C4-2B (cell line): Measurements from ENCODE around the gene TIGD6.

Experiments
- H3K27ac ChIP-seq: fragments of 450-650 bp; 2 replicates; pipeline ENCODE4 v1.5.1; 2017
- CTCF ChIP-seq: fragments of 450-650 bp; conservative IDR thresholded peaks from 2 replicates; pipeline ENCODE4 v1.5.1; 2017; ENCODE audit warnings: mild to moderate bottlenecking
- ZFX ChIP-seq: fragments of 450-650 bp; IDR thresholded peaks from 2 replicates; pipeline ENCODE4 v1.6.1; 2017

TIGD6 gene

GRCh38 chr5:150000256-150000989 is at the start of gene TIGD6, which contains the start of gene HMGXB3:
TSS of gene TIGD6 (minus strand) at chr5:150000654. CDS start at chr5:149996348, 4,306 bp downstream.
TSS of gene HMGXB3 (plus strand) at chr5:150000739. CDS start at chr5:150004853, 4,114 bp downstream.
- peak within 1 kb of the TSS; percentile 100 for H3K27ac ChIP-seq
- peak; percentile 51; the same call in 1 of the 2 replicates for TF ChIP-seq ZFX
- no peak for TF ChIP-seq CTCF

GRCh38 chr5:150046031-150046430 is 45.6 kb upstream of the TIGD6 start:
- H3K27ac ChIP-seq = no peak overlapping the region
- TF ChIP-seq ZFX = no peak
- TF ChIP-seq CTCF = no peak

DNA sequence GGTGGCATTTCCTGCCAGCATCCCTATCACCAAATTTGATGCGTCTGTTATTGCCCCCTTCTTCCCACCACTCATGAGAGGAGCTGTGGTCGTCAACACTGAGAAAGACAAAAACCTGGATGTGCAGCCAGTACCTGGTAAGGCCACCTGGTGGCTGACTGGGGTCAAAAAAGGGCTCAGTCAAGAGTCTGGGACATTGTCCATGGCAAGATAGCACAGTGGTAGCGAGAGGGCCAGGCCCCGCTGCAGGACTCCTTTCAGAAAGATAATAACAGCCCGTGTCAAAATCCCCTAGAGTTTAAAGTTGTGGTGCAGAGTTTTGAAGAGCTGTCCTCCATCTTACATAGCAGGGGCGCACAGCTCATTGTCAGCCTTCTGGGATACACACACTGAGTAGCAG is 45.1 kb upstream of the TIGD6 start:
- TF ChIP-seq CTCF (no peak), ZFX (no peak)
- H3K27ac ChIP-seq = no peak overlapping the region

- no peak overlapping the region for H3K27ac ChIP-seq
- TF ChIP-seq CTCF (no peak), ZFX (no peak)
Measured at GRCh38 chr5:150044712-150045111, 44.3 kb upstream of the TIGD6 start.

- H3K27ac ChIP-seq = no peak overlapping the region
- TF ChIP-seq ZFX = no peak
- TF ChIP-seq CTCF = no peak
Measured at GRCh38 chr5:150044329-150044681, 43.9 kb upstream of the TIGD6 start.

- TF ChIP-seq ZFX (no peak), CTCF (no peak)
- no peak overlapping the region for H3K27ac ChIP-seq
Measured at GRCh38 chr5:150043657-150044328, 43.3 kb upstream of the TIGD6 start.

GRCh38 chr5:150042459-150042858 is 42.0 kb upstream of the TIGD6 start:
- H3K27ac ChIP-seq = no peak overlapping the region
- no peak for TF ChIP-seq CTCF
- TF ChIP-seq ZFX = no peak
